ENCODE data around the gene MAPKBP1. TPM values are rescaled to one million over a fixed set of nuclear protein-coding genes. Genes with fewer than 3 reads are reported as not detected.

MAPKBP1 gene
- total RNA-seq, 2 donors from 2014 or later = 12.2 to 15.2 TPM

DNA sequence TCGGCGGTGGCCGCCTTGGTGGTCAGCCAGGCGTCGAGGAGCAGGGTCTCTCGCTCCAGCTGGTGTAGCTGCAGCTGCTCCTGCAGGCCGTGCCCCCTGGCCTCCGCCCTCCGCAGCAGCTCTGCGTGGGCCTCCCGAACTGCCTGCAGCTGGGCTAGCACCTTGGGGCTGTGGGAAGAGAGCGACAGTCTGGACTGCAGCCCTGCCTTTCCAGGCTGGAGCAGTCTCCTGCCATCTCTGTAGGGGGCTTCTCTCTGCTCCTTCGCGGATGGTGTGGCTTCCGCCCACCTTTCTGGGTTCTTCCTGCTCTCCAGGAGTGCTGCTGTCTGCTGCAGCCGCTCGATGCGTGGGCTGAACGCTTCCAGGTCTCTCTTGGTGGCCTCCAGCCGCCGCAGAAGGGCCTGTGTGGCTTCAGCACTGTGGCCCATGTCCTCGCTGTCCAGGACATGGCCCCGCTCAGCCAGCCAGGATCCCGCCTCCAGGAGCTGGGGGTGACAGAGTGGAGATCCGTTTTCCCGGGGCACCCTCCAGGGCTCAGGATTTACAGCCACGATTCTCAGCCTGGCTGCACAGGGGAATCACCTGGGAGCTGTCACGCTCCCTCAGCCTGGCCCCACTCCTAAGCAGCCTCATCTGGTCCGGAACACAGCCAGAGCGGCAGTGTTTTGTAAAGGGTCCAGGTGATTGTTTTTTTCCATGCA is 81.1 kb downstream of the MAPKBP1 start:
- ATAC-seq (no peak), DNase-seq (no peak)
- intact Hi-C loops (cut with DNase I, micrococcal nuclease) = no loop called here

DNA sequence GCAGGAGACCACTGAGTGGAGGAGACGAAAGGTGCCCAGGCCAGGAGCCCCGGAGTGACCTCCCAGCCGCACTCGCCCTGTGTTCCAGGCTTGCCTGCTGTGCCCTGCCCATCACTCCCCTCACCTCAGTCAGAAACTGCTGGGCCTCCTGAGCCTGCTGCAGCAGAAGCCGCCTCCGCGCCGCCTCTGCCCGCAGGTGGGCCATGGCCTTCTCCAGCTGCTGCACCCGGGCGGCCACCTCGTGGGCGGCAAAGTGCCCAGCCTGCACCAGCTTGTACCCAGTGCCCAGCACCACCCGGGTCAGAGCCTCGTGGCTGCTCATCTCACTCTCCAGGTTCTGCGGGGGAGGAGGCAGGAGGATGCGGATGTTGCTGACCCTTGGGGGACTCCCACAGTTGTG is 82.0 kb downstream of the MAPKBP1 start:
- DNase-seq = no peak
- intact Hi-C loops (cut with DNase I, micrococcal nuclease) = no loop called here
- no peak for ATAC-seq

DNA sequence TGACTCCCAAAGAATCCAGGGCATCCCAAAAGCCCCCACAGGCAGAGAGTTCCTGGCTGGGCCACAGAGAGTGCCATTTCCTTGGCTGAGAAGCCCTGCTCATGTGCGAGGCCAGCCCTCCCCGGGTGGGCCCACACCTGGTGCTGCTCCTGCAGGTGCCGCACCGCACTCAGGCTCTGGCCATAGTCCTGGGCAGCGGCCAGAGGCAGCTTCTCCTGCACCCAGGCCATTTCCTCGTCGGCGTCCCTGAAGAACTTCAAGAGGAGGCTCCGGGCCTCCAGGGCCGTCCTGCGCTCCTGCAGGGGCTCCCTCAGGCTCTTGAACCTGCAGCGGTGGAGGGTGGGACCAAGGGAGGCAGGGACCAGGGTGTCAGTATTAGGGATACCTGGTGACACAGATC is 82.4 kb downstream of the MAPKBP1 start:
- no peak for DNase-seq
- ATAC-seq = no peak
- intact Hi-C loops (cut with DNase I, micrococcal nuclease) = no loop called here

DNA sequence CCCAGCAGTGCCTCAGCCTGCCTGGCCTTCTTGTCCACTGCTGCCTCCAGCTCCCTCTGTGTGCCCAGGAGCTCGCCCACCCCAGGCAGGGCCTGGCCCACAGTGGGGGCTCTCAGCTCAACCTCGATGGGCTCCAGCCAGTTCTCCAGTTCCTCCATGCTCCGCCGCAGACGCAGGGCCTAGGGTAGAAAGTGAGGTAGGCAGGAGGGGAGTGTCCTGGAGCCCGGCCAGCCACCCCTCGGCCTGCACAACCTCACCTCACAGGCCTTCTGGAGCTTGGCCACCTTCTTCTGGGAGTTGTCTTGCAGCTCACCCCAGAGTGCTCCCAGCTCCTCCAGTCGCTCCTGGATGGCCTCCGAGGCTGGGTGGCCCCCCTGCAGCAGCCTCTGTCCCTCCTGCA is 83.0 kb downstream of the MAPKBP1 start:
- intact Hi-C loops (cut with DNase I, micrococcal nuclease) = no loop called here
- no peak for DNase-seq
- ATAC-seq = no peak

- intact Hi-C loops (cut with DNase I, micrococcal nuclease) = no loop called here
- no peak for ATAC-seq
- no peak for DNase-seq
Observed at GRCh38 chr15:41858756-41859155, 84.5 kb downstream of the MAPKBP1 start.

GRCh38 chr15:41860049-41860828 is 86.0 kb downstream of the MAPKBP1 start:
- intact Hi-C loops (cut with DNase I, micrococcal nuclease) = no loop called here
- no peak for ATAC-seq
- no peak for DNase-seq

DNA sequence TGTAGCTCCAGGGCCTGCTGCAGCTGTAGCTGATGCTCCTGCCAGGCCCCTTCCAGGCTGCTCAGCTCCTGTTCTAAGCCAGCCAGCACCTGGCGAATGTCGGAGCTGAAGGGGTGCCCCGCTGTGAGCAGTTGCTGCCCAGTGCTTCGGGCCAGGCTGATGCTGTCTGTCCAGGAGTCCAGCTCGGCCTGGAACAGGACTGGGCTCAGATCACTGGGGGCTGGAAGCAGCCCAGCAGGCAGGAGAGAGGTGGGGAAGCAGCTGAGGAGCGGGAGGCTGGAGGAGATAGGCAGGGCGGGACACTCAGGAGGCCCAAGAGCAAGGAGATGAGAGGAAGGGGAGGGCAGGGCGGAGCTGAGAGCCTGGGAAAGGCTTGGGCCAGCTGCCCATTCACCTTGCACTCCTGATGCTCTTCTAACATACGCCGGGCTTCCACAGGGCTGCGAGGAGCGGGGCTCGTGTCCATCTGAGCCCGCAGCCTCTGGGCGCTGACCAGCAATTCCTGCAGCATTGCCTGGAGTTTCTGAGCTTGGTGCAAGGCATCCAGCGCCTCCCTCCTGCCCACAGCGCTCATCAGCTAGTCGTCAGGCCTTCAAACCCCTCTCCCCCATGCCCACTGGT is 87.6 kb downstream of the MAPKBP1 start:
- ATAC-seq (no peak), DNase-seq (no peak)
- intact Hi-C loops (cut with DNase I, micrococcal nuclease) = no loop called here

DNA sequence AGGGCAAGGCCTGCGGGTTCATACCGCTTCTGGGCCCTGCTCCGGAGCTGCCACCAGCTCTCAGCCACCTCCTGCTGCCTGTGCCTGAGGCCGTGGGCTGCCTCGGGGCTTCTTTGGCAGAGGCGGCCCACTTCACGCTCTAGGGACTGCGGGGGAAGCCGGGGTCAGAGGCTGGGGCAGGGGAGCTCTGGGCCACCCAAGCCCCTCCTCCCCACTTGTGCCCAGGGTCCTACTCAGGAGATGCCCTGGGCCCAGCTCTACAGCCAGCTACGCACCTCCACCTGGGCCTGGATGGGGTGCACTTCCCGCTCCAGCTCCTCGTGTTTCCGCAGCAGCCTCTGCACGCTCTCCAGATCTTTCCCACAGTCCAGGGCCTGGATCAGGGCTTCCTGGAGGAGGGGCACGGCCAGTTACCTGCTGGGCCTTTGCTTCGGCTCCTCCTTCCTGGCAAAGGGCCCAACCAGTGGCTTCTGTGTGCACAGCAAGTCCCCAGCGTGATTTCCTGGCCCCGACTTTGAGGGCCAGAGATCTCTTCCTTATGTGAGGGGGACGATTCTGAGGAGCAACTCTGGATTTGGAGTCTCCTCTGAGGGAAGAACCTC is 88.3 kb downstream of the MAPKBP1 start:
- DNase-seq (peak; percentile 86), ATAC-seq (peak; percentile 96)
- intact Hi-C loops (cut with DNase I, micrococcal nuclease) = no loop called here

- intact Hi-C loops (cut with DNase I, micrococcal nuclease) = no loop called here
- no peak for DNase-seq
- no peak for ATAC-seq
Observed at GRCh38 chr15:41865490-41866055, 91.3 kb downstream of the MAPKBP1 start.

- no peak for ATAC-seq
- DNase-seq = no peak
- intact Hi-C loops (cut with DNase I, micrococcal nuclease) = no loop called here
Observed at GRCh38 chr15:41866263-41866703, 92.0 kb downstream of the MAPKBP1 start.

GRCh38 chr15:41866872-41867579 is 92.7 kb downstream of the MAPKBP1 start:
- DNase-seq = no peak
- ATAC-seq = no peak
- intact Hi-C loops (cut with DNase I, micrococcal nuclease) = no loop called here

- DNase-seq = no peak
- no peak for ATAC-seq
- intact Hi-C loops (cut with DNase I, micrococcal nuclease) = no loop called here
Observed at GRCh38 chr15:41868321-41868720, 94.0 kb downstream of the MAPKBP1 start.

GRCh38 chr15:41869770-41870688 is 95.7 kb downstream of the MAPKBP1 start:
- DNase-seq = no peak
- no peak for ATAC-seq
- intact Hi-C loops (cut with DNase I, micrococcal nuclease) = no loop called here

GRCh38 chr15:41870689-41871081 is 96.4 kb downstream of the MAPKBP1 start:
- no peak for DNase-seq
- intact Hi-C loops (cut with DNase I, micrococcal nuclease) = no loop called here
- peak; percentile 20 for ATAC-seq

GRCh38 chr15:41871175-41871905 is 97.1 kb downstream of the MAPKBP1 start:
- no peak for ATAC-seq
- intact Hi-C loops (cut with DNase I, micrococcal nuclease) = no loop called here
- DNase-seq = no peak

GRCh38 chr15:41872166-41872747 is 98.0 kb downstream of the MAPKBP1 start:
- ATAC-seq = no peak
- intact Hi-C loops (cut with DNase I, micrococcal nuclease) = no loop called here
- DNase-seq = no peak

GRCh38 chr15:41873711-41874110 is 99.4 kb downstream of the MAPKBP1 start:
- intact Hi-C loops (cut with DNase I, micrococcal nuclease) = no loop called here
- ATAC-seq = no peak
- DNase-seq = no peak
